Fibroblast of lung (primary cell): ENCODE measurements around the gene TRAPPC1. TPM values are rescaled to one million over a fixed set of nuclear protein-coding genes. Genes with fewer than 3 reads are reported as not detected.

Experiments used
- DNase-seq, 2 donors: peaks; one replicate each; pipeline versions ENCODE4 v3.0.0 to v3.0.0-alpha.2; 2010; ENCODE audit warnings: low read depth in 2 of 2
- H2AFZ ChIP-seq: 2 replicates; pipeline ENCODE4 v1.5.1; 2012; ENCODE audit warnings: low read length, control low read depth, inconsistent platforms
- H3K27ac ChIP-seq: 2 replicates; pipeline ENCODE4 v1.5.1; 2011; ENCODE audit warnings: low read length, control low read depth; ENCODE audit not compliant: insufficient read depth
- H3K27me3 ChIP-seq: 2 replicates; pipeline ENCODE4 v1.5.1; 2011; ENCODE audit warnings: mild to moderate bottlenecking, low read length; ENCODE audit not compliant: control insufficient read depth, insufficient read depth
- H3K36me3 ChIP-seq: 2 replicates; pipeline ENCODE4 v1.5.1; 2011; ENCODE audit warnings: low read length; ENCODE audit not compliant: control insufficient read depth, insufficient read depth
- H3K4me1 ChIP-seq: 2 replicates; pipeline ENCODE4 v1.5.1; 2011; ENCODE audit warnings: low read length; ENCODE audit not compliant: control insufficient read depth, insufficient read depth; ENCODE audit errors: extremely low read depth
- H3K4me2 ChIP-seq: 2 replicates; pipeline ENCODE4 v1.5.1; 2011; ENCODE audit warnings: low read length, control low read depth; ENCODE audit not compliant: insufficient read depth; ENCODE audit errors: extremely low read depth
- H3K4me3 ChIP-seq, 4 experiments: fragments of 200-600 bp in 1 of 4; sonication (generic) in 1 of 4; replicated peaks in 1 of 4; 2 replicates each; pipeline ENCODE4 v1.5.1; 2011 to 2016; ENCODE audit warnings: low read length in 4 of 4, low read depth in 3 of 4, mild to moderate bottlenecking in 3 of 4, control low read depth in 2 of 4, inconsistent platforms in 1 of 4, mixed read lengths in 1 of 4; ENCODE audit not compliant: insufficient read depth in 1 of 4; ENCODE audit errors: control extremely low read depth in 1 of 4
- H3K79me2 ChIP-seq: 2 replicates; pipeline ENCODE4 v1.5.1; 2012; ENCODE audit warnings: mild to moderate bottlenecking, low read length, inconsistent platforms; ENCODE audit not compliant: control insufficient read depth, insufficient read depth
- H3K9ac ChIP-seq: 2 replicates; pipeline ENCODE4 v1.5.1; 2011; ENCODE audit warnings: mild to moderate bottlenecking, low read length, control low read depth; ENCODE audit not compliant: insufficient read depth
- H3K9me3 ChIP-seq: 2 replicates; pipeline ENCODE4 v1.5.1; 2012; ENCODE audit warnings: low read depth, low read length; ENCODE audit not compliant: control insufficient read depth, insufficient read depth
- H4K20me1 ChIP-seq: 2 replicates; pipeline ENCODE4 v1.5.1; 2011; ENCODE audit warnings: low read length; ENCODE audit not compliant: control insufficient read depth, insufficient read depth; ENCODE audit errors: extremely low read depth
- EZH2 ChIP-seq: IDR thresholded peaks from 2 replicates; pipeline ENCODE4 v1.5.1; 2012; ENCODE audit warnings: low read length, control low read depth, mild to moderate bottlenecking; ENCODE audit errors: missing control alignments
- polyA plus RNA-seq, 2 donors: library from polyadenylated mRNA; depleted of rRNA in 1 of 2; stranded (reverse) in 1 of 2; unstranded in 1 of 2; fragments of >200 nt; gene quantifications; 2 replicates each; pipeline ENCODE4 v1.2.1, GENCODE V29; 2011 to 2012; ENCODE audit warnings: missing spikeins in 1 of 2
- total RNA-seq: library from RNA; depleted of rRNA; stranded (reverse); fragments of >200 nt; gene quantifications from 2 replicates; pipeline ENCODE4 v1.2.1, GENCODE V29; 2014
- TF ChIP-seq, protein P1 (sequence below), 2 donors: IDR thresholded peaks in 1 of 2; conservative IDR thresholded peaks in 1 of 2; 1 replicate in 1 of 2; 2 replicates in 1 of 2; pipeline ENCODE4 v1.5.1; 2011 to 2012; ENCODE audit warnings: low read length in 2 of 2, control low read depth in 1 of 2, inconsistent platforms in 1 of 2, low read depth in 1 of 2, mild to moderate bottlenecking in 1 of 2

The TRAPPC1 gene
- total and polyA plus RNA-seq, 2 donors (not counting 1 experiment from before 2014, with no cell fraction given): 61.9 to 342 TPM

DNA sequence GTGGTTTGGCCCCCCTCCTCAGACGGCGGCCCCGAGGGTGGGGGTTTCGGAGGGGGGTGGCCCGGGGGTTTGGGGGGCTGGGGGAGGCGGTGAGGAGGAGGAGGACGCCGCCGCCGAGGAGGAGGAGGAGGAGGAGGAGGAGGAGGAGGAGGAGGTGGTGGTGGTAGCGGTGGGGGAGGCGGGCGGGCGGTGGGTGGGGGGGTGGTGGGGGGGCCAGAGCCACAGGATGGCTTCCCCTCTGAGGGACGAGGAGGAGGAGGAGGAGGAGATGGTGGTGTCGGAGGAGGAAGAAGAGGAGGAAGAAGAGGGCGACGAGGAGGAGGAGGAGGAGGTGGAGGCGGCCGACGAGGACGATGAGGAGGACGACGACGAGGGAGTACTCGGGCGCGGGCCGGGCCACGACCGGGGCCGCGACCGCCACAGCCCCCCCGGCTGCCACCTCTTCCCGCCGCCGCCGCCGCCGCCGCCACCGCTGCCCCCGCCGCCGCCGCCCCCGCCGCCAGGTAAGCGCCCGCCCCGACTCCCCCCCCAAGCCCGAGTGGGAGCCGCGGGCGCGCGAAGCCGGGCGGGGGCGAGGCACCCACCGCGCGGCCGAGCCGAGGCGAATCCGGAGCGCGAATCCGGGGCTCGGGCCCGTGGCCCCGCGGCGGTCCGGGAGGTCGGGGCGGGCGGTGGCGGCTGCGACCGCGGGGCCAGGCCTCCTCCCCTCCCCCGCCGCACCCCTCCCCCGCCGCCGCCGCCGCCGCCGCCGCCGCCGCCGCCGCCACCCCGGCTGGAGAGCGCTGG is 47.0 kb downstream of the TRAPPC1 start:
- H3K27ac ChIP-seq: no peak overlapping the region
- H3K4me1 ChIP-seq: peaks cover 12% of the 10 kb centered on the region
- no peak overlapping the region for H3K4me2 ChIP-seq
- no peaks in the 10 kb centered on the region for H3K9me3 ChIP-seq
- H3K79me2 ChIP-seq: peaks cover 20% of the 10 kb centered on the region
- no peak for DNase-seq
- peaks cover under 1% of the 10 kb centered on the region for H3K36me3 ChIP-seq
- H3K9ac ChIP-seq: peak overlapping the region; percentile 56
- H3K27me3 ChIP-seq: no peaks in the 10 kb centered on the region
- H4K20me1 ChIP-seq: no peaks in the 10 kb centered on the region
- peak overlapping the region in 3 of 4 experiments; percentile 72 to 84 (median 81) for H3K4me3 ChIP-seq
- no peak for TF ChIP-seq EZH2
- TF ChIP-seq, protein P1, sequence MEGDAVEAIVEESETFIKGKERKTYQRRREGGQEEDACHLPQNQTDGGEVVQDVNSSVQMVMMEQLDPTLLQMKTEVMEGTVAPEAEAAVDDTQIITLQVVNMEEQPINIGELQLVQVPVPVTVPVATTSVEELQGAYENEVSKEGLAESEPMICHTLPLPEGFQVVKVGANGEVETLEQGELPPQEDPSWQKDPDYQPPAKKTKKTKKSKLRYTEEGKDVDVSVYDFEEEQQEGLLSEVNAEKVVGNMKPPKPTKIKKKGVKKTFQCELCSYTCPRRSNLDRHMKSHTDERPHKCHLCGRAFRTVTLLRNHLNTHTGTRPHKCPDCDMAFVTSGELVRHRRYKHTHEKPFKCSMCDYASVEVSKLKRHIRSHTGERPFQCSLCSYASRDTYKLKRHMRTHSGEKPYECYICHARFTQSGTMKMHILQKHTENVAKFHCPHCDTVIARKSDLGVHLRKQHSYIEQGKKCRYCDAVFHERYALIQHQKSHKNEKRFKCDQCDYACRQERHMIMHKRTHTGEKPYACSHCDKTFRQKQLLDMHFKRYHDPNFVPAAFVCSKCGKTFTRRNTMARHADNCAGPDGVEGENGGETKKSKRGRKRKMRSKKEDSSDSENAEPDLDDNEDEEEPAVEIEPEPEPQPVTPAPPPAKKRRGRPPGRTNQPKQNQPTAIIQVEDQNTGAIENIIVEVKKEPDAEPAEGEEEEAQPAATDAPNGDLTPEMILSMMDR (conservative IDR thresholded peaks at IDR 0.05 in 1 of 2, IDR thresholded peaks at IDR 0.05 in 1 of 2; ENCODE audit: low read depth in 1 of 2, low read length in 2 of 2): no peak
- no peak overlapping the region for H2AFZ ChIP-seq

DNA sequence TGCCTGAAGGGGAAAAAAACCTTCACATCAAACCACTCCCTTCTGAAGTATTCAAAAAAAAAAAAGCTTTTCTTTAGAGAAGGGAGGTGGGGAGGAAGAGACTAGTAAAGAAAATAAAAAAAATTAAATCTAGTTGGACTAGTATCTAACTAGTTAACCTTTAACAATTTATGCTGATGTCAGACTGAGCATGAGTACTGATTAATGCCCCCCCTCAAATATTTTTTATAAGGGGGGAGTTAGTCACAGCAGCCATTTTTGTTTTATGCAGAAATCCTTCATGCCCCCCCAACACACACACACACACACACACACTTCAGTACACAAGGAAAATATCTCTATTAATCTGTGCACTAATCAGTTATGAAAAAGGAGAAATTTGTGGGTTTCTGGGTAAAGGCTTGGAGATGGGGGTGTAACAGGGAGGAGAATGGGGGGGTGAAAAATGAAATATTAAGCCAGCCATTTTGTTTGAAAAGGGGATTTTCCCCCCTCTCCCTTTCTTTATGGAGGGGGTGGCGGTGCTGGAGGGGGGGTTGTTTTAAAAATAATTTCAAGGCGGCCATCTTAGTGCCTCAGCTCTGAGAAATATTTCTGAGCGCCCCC is 47.9 kb downstream of the TRAPPC1 start:
- Histone ChIP-seq H3K4me1 (peaks cover 7% of the 10 kb centered on the region), H3K36me3 (peaks cover 2% of the 10 kb centered on the region), H3K9me3 (no peaks in the 10 kb centered on the region), H2AFZ (no peak overlapping the region), H4K20me1 (no peaks in the 10 kb centered on the region), H3K27me3 (no peaks in the 10 kb centered on the region), H3K9ac (no peak overlapping the region), H3K4me3 (peak overlapping the region in 3 of 4 experiments; percentile 37 to 72 (median 57)), H3K79me2 (peaks cover 15% of the 10 kb centered on the region), H3K4me2 (peak overlapping the region; percentile 70), H3K27ac (peak overlapping the region; percentile 28)
- TF ChIP-seq, protein P1 (conservative IDR thresholded peaks at IDR 0.05 in 1 of 2, IDR thresholded peaks at IDR 0.05 in 1 of 2; ENCODE audit: low read depth in 1 of 2, low read length in 2 of 2): no peak
- TF ChIP-seq EZH2: no peak
- DNase-seq: peak; percentile 57

DNA sequence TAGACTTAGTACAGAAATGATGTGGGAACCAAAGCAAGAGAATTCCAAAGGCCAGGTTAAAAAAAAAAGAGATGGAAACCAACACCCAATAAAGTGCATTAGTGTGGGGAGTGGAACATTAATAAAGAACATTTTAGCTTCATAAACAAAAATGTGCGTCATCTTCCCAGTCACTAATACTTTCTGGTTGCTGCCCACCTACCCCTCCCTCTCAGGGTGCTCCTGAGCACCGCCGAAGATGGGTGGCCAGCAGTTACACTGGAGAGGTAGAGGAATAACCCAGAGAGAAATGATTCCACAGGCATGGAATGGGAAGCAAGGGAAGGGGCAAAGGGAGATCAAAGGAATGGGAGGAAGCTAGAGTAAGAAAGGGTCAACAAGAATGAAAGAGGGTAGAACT is 49.1 kb downstream of the TRAPPC1 start:
- Histone ChIP-seq H3K9ac (no peak overlapping the region), H2AFZ (no peak overlapping the region), H3K27ac (no peak overlapping the region), H3K79me2 (peaks cover 7% of the 10 kb centered on the region), H3K27me3 (no peaks in the 10 kb centered on the region), H3K4me2 (peak overlapping the region; percentile 63), H4K20me1 (no peaks in the 10 kb centered on the region), H3K4me1 (no peaks in the 10 kb centered on the region), H3K36me3 (peaks cover 2% of the 10 kb centered on the region), H3K4me3 (peak overlapping the region in 2 of 4 experiments; percentile 20 to 72), H3K9me3 (no peaks in the 10 kb centered on the region)
- DNase-seq: peak in 1 of 2 donors; percentile 9
- TF ChIP-seq EZH2: no peak
- TF ChIP-seq, protein P1 (conservative IDR thresholded peaks at IDR 0.05 in 1 of 2, IDR thresholded peaks at IDR 0.05 in 1 of 2; ENCODE audit: low read depth in 1 of 2, low read length in 2 of 2): no peak
